Globus pallidus (tissue), 1 donor: ENCODE results near the gene WWOX.

Source experiments
- DNase-seq: peaks from one replicate; pipeline ENCODE4 v3.0.0-alpha.2; 2015; ENCODE audit warnings: low spot score

WWOX gene

DNA sequence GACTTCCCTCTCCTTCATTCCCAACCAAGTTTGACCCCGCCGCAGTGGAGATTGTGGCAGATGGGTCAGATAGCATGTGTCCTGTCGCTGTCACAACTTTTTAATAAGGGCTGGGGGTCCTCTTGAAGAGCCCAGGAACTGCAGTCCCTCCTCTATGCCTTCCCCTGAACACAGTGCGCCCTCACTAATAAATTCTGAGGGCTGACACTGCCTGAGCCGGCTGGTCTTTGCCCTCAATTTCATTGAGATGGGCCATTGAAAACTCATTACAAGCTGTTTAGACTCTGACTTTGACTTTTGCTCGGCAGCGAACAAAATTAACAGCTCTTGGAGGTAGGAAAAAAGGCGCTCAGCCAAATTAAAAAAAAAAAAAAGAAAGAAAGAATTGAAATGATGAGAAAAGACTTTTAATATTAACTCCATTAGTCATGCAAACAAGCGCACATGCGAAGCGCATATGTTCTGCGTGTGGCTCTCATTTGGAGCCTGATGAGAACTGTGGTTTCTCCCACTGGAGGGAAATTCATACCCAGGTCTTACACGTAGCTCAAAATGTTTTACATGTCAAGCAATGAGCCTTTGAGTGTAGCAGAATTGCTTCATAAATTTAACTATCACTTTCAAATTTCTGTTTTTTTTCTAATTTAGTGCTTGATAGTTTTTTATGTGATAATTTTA lies 704.7 kb downstream of the WWOX start:
- DNase-seq: no peak

DNA sequence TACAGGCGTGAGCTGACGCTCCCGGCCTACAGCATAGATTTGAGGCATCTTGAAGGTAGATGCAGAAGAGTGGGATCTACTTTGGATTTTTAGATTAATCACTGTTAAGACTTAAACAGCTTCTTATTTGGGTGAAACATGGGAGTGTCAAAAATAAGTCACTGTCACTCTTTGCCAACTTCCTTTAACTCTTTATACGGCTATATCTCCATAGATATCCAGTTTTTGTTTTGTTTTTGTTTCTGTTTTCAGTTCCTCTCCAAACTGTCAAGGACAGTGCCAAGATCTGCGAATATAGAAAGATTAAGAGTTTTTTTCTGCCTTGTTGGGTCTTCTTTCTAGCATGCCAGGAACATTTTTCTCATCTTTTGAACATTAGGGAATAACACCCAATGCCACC lies 706.1 kb downstream of the WWOX start:
- no peak for DNase-seq

DNA sequence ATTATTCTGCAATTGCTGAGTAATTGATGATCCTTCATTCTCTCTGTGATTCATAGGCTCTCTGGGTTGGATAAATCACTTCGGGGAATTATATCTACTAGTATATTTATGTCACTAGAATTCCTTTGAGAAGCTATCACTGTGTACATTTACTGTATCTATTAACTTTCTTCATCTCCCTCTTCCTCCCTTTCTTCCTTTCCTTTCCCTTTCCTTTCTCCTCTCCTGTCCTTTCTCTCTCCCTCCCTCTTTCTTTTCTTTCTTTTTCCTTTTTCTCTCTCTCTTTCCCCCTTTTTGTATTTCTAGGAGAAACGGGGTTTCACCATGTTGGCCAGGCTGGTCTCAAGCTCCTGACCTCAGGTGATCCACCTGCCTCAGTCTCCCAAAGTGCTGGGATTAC lies 711.8 kb downstream of the WWOX start:
- no peak for DNase-seq

DNA sequence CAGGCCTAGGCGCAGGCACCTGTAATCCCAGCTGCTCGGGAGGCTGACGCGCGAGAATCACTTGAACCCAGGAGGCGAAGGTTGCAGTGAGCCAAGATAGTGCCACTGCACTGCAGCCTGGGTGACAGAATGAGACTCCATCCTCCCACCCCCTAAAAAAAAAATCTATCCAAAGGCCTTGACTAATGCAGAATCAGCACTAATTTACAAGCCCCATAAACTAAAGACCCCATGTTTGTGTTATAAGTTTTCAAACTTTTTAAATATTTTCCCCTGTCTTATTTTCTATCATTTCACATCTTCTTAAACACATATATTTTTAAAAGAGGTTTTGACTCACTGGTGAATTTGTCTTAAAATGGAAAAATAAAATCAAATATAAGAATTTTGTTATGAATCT lies 713.1 kb downstream of the WWOX start:
- no peak for DNase-seq

DNA sequence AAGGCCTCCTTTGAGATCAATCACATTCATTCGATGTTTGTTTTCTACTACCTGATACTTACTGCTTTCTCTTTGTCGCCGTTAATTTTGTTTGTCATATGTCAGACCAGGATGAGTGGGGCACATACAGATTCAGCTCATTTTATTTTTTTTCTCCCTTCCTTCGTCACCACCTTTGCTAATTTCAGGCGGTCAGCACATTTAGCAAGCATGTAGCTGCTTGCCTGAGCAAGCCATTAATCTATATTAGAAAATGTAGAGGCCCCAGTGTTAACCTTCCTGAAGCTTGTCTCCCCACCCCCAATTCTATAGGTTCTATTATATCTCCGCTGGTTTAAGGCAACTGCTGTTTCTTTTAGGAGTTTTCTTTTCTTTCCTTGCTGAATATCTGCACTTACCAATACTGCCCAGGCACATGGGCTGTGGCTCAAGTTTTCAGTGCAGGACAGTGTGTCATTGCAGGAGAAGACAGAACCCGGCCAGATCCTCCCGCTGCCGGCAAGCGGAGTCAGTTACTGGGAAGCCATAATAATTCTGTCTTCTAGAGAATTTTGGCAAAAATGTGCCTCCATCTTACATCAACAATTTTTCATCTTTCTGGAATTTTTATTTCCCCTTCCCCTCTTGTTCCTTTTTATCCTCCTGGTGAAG lies 714.3 kb downstream of the WWOX start:
- no peak for DNase-seq

DNA sequence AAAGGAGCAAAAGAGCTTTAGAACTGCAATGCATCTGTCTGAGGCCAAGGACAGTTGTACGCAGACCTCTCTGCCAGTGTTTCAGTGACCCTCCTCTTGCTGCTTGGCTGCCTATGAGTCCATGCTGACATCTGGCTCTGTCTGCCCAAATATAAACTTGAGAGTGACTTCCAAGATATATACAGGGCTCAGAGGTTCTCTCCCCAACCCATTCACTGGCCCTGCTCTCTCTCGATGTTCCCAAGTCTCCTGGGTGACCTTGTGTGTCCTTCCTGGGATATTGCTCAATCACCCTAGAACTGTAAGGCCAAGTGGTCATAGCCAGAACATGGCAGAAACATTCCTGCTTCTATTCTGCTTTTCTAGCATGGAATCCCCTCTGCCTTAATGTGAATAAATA lies 716.3 kb downstream of the WWOX start:
- DNase-seq: no peak

DNA sequence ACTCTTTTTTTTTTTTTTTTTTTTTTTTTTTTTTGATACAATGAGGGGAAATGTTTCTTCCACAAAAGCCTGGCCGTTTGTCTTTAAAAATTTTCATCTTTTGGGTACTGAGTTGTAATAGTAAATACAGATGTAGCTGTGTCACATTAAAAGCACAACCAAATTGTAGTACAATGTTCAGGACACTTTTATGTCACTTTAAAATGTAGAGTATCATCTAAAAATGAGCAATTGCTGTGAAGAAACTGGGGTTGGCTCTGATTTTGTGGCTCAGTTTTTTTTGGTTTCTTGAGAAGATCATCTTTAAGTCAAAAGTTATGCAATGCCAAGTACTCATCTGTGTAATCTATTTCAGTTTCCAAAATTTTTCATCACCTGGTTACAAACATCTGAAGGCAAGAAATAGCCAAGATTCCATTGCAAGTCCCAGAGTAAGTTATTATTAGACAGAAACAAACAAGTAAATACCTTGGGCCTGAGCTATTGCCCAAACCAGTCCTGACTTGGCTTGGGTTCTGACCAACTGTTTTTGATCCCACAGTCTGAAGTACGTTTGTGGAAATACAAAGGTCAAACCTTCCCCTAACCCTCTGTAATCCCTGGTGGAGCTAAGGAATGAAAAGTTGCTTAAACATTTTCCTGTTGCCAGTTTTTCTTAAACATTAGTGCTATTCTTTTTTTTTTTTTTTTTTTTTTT lies 717.2 kb downstream of the WWOX start:
- no peak for DNase-seq

DNA sequence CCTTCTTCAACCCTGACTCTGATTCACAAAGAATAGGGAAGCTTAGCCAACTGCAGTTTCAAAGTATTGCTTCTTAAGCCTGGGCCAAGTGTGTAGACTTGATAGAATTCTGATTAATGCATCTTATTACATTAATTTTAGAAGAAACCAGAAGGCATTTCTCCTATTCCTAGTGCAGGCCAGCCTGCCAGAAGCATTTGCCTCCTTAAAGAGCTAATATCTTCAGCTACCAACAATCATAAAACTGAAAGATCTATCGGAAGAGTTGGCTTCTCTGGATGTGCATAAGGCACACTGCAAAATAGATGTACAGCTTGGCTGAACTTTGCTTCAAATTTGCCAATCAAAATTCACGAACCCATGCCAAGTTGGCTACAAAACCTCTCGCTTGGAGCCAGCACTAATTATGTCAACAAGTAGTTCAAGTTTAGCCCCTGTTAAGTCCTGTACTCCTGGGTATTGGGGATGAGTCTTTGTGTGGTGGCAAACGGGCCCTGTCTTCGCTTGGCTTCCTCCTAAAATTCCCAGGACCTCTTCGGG lies 717.8 kb downstream of the WWOX start:
- DNase-seq: no peak

DNA sequence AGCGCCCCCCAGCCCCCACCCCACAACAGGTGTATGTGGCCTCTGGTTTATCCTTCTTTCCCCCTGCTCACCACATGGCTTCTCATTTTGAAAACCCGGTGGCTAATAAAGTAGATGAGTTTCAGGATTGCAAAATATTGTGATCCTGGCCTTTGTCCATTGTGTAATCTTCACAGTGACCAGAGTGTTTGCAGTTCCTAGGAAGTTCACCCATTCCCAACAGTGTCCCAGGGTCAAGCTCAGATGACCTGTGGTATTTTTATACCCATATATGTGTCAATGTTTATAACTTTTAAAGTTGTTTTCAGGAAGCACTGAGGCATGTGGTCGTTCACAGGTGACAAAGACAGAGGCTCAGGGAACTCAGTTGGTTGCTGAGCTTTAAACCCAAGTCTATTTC lies 721.9 kb downstream of the WWOX start:
- DNase-seq: no peak

DNA sequence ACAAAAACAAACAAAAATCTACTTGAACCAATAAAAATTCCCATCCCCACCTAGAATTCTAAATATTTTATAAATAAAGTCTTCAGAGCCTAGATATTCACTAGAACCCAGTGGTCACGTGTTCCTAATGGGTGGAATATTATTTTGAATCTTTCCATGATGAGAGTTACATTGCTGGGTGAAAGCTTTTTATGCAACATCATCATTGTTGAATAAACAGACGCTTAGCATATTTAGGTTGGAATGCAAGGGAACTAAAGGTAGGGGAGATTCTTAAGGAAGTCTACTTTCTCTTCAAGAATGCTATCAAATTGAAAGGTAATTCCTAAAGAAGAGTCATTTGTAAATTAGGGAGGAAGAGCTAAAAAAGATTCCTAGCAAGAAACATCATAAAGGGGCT lies 723.1 kb downstream of the WWOX start:
- no peak for DNase-seq

DNA sequence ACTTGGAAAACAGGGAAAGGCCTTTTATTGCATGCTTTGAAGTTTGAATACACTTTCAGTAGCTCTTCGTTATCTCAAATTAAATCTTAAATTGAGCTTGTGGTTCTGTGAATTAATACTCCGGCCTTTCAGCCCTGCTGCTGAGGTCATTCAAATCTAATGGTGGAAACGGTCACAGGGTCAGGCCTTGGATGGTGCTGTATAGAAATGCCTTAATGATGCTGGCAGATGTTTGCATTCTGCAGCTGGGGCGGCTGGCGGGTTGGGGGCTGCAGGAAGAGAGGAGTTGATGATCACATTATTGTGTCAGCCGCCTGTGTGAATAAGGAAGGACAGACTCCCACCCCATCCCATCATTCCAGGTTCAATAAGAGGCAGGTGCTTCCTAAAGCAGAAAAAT lies 723.6 kb downstream of the WWOX start:
- DNase-seq: no peak

DNA sequence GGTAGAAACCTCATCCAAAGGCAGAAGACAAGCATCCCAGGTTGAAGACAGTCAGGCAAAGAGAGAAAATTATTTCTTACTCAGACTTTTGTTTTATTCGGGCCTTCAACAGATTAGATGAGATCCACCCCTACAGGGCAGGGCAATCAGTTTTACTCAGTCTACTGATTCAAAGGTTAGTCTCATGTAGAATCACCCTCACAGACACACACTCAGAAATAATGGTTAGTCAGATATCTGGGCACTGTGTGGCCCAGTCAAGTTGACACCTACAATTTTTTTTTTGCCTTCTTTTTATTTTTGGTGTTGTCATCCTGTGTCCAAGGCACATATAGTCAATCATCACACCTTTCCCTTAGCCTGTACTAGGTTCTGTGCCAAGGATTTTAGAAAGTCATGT lies 729.8 kb downstream of the WWOX start:
- no peak for DNase-seq

DNA sequence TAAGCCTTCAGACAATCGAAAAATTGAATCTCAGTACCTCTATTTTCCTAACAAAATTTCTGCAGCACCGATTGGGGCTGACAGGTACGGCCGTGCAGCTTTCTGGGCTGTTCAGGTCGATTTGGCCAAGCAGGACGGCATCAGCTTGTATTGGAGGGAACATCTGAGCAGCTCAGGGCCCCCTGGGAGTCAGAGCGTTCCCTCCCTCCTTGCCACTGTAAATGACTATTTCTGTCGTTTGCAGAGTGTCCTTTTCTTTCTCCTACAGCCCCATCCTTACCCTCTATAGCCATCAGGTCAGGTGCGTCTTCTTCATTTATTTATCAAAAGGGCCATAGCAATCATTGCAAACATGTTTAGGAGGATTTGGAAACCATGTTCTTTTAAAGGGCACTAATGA lies 731.1 kb downstream of the WWOX start:
- DNase-seq: no peak

DNA sequence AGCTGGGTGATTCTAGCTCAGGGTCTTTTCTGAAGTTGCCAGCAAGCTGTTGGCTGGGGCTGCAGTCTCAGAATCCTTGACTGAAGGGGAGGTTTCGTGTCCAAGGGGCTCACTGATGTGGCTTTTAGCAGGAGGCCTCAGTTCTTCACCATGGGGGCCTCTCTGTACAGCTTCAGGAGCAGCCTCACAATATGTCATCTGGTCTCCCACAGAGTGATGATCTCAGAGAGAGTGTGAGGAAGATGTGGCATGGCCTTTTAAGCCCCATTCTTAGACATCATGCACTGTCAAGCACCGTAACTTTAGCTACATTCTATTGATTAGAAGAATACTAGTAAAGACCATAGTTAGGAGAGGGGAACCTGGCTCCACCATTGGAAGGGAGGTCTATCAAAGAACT lies 732.6 kb downstream of the WWOX start:
- no peak for DNase-seq

DNA sequence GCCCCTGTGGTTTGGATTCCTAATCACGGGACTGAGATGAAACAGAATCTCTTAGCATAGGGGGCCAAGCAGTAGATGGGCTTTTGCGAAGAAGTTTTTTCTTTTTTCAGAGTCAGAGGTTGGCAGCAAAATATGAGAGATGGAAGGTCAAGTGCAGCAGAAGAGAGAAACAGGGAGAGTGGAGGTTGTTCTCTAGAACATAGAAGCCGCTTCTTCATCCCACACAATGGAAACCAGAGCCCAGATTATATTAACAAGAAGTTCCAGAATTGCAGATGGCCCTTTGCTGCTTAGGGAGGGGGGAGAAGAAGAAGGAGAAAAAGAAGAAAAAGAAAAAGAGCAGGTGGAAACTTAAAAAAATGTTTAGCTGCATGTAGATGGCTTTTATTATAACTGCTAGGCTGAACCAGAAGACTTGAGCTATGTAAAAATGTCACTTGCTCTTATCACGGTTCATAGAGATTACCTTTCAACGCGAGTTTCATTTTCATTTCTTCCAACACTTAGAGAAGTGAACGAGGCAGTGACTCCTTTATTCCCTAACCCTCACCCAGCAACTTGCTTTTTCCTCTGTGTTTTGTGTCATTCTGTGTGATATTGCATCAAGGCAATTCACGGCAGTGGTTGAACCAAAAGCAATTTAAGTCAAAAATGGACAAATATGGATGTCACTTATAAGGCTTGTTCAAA lies 737.5 kb downstream of the WWOX start:
- DNase-seq: no peak

DNA sequence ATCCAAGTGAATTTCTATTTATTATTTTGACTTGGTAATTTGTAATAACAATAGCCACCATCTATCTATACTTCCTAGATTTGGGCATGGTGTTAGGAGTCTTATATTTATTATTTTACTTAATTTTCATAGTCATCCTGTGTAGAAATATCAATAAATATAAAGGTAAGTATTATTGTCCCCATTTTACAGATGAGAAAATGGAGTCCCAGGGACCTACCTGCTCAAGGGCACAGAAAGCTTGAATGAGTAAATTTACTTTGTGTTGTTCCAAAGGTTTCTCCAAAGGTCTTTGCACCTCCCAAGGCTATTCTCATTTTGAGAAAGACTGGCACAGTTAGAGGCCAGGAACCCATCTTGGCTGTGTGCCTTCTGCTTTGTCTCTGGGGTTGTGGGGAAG lies 738.3 kb downstream of the WWOX start:
- DNase-seq: no peak

DNA sequence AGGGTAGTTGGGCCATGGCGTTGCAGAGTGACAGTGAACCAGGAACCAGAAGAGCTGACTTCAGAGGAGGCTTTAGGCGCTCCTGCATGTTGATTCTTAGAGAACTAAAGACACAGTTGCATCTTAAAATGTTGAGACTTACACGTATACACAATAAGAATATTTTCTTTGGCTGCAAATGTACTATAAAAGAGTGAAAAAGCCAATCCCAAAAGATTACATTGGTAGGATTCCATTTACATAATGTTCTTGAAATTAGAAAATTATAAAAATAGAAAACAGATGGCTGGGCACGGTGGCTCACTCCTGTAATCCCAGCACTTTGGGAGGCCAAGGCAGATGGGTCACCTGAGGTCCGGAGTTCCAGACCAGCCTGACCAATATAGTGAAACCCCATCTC lies 738.8 kb downstream of the WWOX start:
- DNase-seq: no peak

DNA sequence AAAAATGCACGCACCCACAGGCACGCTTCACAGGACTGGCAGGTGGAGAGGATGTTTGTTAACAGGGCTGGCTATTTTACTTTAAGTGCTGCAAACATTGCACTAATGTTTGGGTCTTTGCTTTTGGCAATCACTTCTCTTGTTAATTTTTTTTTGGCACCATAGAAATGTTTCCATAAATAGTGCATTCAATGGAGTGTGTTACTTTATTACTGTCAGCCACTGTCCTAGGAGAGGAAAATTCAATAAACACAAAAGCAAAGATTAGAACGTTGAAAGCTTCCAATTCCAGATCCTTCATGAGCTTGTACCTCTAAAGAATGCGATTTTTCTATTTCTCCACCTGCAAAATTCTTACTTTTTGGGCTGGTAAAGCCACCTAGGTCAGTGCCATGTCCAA lies 743.5 kb downstream of the WWOX start:
- DNase-seq: no peak

DNA sequence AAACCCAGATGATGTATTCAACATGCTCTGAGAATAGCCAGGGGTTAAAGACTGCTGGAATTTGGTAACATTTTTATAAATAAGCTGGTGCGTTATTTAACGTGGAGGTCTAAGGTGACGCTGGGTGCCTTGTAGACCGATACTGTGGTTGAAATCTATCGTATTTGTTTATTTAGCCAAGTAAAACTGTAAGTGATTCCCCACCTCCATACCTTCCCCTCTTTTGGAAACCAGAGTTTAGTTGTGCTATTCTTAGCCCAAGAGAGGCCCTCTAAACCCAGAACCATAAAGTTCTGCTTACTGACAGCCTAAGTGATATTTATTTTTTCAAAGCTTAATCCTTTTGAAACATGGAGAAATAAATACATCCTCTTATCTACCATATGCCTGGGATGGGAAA lies 744.5 kb downstream of the WWOX start:
- no peak for DNase-seq

DNA sequence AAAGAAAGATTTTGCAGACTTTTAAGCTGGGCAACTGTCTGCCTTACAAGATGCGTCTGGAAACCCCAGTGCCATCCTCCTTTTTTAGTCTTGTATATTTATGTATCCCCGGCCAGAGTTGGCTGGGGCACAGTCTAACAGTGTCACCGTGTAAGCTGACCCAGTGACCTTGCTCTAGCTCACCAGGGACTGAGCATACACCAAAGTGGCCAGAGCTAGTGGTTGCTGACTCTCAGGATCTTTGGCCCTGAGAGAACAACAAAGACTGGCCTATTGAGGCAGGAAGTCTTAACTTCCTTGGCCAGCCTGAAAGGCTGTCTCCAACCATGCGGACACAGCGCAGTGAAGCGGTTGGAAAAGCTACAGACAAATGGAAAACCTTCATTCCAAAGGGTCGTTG lies 745.2 kb downstream of the WWOX start:
- DNase-seq: no peak

DNA sequence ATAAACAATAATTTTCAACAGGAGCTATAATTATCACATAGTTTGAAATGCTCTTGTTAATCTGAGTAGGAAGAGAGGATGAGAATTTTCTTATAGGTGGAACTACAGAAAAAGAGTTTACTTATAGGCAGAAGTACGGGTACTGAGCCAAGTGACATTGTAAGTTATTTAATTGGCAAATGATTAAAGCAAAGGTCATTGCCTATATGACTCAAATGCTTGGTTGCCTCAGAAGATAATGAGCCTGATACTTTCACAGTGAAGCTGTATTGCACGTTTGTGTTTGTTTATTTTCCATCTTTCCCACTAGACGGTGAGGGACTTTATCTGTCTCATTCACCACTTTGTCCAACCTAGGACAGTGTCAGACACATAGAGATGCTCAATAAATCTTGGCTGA lies 751.8 kb downstream of the WWOX start:
- no peak for DNase-seq

DNA sequence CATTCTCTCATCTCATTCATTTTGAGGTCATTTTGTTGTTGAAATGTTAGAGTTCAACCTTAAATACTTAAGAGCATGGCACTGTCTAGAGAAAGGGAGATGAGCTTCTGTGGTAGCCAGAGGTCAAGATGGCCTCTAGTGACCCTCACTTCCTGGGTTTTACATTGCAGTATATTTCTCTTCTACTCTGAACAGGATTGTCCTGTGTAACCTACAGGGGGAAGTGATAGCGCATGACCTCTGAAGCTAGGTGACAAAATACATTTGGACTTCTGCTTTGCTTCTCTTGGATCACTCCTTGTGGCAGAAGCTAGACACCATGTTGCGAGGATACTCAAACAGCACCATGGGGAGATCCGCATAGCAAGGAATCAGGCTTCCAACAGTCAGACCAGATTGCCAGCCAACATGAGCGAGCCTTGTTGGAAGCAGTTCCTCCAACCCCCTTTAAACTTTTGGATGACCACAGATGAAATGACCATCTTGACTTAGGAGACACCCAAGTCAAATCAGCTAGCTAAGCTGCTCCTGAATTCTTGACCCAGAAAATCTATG lies 752.7 kb downstream of the WWOX start:
- DNase-seq: no peak
